HG03135 (cell line): ENCODE data around the gene PDCD2L.
"Not testable (repeated sequence)": the region's sequence is repeated elsewhere in the genome, so short reads cannot be mapped to it uniquely, and the experiment has no call there.

ENCODE experiments used
- ATAC-seq: cut with Tn5 transposase; IDR thresholded peaks from one replicate; pipeline ENCODE4 v1.9.1; 2021; ENCODE audit warnings: mild to moderate bottlenecking, moderate library complexity; ENCODE audit not compliant: unreplicated experiment

The PDCD2L gene

GRCh38 chr19:34461375-34462100 lies 57.3 kb downstream of the PDCD2L start:
- ATAC-seq, result no peak

GRCh38 chr19:34464785-34465184 lies 60.6 kb downstream of the PDCD2L start:
- ATAC-seq, result not testable (repeated sequence)

- ATAC-seq, result no peak
These were observed 64.2 kb downstream of the PDCD2L start for GRCh38 chr19:34468409-34468808.

- ATAC-seq, result not testable (repeated sequence)
These were observed 64.8 kb downstream of the PDCD2L start for GRCh38 chr19:34469026-34469425.

- no peak for ATAC-seq
These were observed 67.9 kb downstream of the PDCD2L start for GRCh38 chr19:34471906-34472700.

- ATAC-seq, result no peak
These were observed 70.2 kb downstream of the PDCD2L start for GRCh38 chr19:34474233-34474989.

GRCh38 chr19:34475026-34475974 lies 71.1 kb downstream of the PDCD2L start:
- ATAC-seq, result no peak
